ENCODE measurements around the gene C6orf52.
A peak's percentile ranks its signal among the peaks of the same experiment; 100 is the strongest.
"Not testable (repeated sequence)": the region's sequence is repeated elsewhere in the genome, so short reads cannot be mapped to it uniquely, and the experiment has no call there.

The C6orf52 gene

DNA sequence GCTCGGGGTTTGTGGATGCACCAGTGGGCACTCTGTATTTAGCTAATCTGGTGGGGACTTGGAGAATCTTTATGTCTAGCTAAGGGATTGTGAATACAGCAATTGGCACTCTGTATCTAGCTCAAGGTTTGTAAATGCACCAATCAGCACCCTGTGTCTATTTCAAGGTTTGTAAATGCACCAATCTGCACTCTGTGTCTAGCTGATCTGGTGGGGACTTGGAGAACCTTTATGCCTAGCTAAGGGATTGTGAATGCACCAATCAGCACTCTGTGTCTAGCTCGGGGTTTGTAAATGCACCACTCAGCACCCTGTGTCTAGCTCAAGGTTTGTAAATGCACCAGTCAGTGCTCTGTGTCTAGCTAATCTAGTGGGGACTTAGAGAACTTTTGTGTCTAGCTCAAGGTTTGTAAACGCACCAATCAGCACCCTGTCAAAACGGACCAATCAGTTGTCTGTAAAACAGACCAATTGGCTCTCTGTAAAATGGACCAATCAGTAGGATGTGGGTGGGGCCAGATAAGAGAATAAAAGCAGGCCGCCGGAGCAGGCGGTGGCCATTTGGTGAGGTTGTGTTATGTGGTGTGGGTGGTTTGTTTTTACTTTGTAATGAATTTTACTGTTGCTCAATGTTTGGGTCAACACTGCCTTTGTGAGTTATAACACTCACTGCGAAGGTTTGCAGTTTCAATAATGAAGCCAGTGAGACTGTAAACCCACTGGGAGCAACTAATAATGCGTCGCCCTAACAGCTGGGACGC is 33.8 kb downstream of the C6orf52 start:
- not testable (repeated sequence) for H3K14ac ChIP-seq (ENCODE audit: low read length); H3K27ac ChIP-seq (ENCODE audit: low read depth, low read length); H3K27me3 ChIP-seq (ENCODE audit: insufficient read depth, low read length); H3K4ac ChIP-seq (ENCODE audit: low read depth, low read length); H3K4me1 ChIP-seq (ENCODE audit: control insufficient read depth in 1 of 2, insufficient read depth in 2 of 2, low read length in 2 of 2); H2BK120ac ChIP-seq (ENCODE audit: insufficient read depth, low read length, poor library complexity); H3K36me3 ChIP-seq (ENCODE audit: control insufficient read depth in 1 of 2, insufficient read depth in 2 of 2, low read length in 2 of 2); H4K91ac ChIP-seq (ENCODE audit: low read depth, low read length); H3K9ac ChIP-seq (ENCODE audit: low read length); H3K79me2 ChIP-seq (ENCODE audit: control insufficient read depth, insufficient read depth, low read length, poor library complexity); H3K23ac ChIP-seq (ENCODE audit: low read length); H2AK5ac ChIP-seq (ENCODE audit: low read length); H4K12ac ChIP-seq (ENCODE audit: low read depth, low read length); H3K18ac ChIP-seq (ENCODE audit: low read length); H2AFZ ChIP-seq (ENCODE audit: insufficient read depth, low read length, poor library complexity); H4K8ac ChIP-seq (ENCODE audit: low read depth, low read length); H3K79me1 ChIP-seq (ENCODE audit: low read length); H3K4me3 ChIP-seq (ENCODE audit: low read depth, low read length); H2BK12ac ChIP-seq (ENCODE audit: low read length); H3K9me3 ChIP-seq (ENCODE audit: insufficient read depth, low read depth, low read length); H2BK5ac ChIP-seq (ENCODE audit: low read depth, low read length, poor library complexity); DNase-seq
- peak overlapping the region; percentile 59 for H3K4me2 ChIP-seq (ENCODE audit: low read length)
- no CpG with 5 or more reads among the region's 11 CpGs for WGBS (ENCODE audit: extremely low coverage, insufficient coverage, insufficient read length)

DNA sequence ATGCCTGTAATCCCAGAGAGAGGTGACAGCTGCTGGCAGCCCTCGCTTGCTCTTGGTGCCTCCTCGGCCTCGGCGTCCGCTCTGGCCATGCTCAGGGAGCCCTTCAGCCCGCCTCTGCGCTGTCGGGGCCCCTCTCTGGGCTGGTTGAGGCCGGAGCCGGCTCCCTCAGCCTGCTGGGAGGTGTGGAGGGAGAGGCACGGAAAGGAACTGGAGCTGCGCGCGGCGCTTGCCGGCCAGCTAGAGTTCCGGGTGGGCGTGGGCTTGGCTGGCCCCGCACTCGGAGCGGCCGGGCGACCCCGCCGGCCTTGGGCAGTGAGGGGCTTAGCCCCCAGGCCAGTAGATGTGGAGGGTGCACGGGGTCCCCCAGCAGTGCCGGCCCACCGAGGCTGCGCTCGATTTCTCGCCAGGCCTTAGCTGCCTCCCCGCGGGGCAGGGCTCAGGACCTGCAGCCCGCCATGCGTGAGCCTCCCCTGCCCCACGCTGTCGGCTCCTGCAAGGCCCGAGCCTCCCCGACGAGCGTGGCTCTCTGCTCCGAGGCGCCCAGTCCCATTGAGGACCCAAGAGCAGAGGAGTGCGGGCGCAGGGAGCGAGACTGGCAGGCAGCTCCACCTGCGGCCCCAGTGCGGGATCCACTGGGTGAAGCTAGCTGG is 34.6 kb downstream of the C6orf52 start:
- H3K18ac ChIP-seq (ENCODE audit: low read length): peak overlapping the region; percentile 58
- H2BK120ac ChIP-seq (ENCODE audit: insufficient read depth, low read length, poor library complexity): peak overlapping the region; percentile 34
- H3K9me3 ChIP-seq (ENCODE audit: insufficient read depth, low read depth, low read length): peaks cover 1% of the 10 kb centered on the region
- peak overlapping the region; percentile 68 for H4K8ac ChIP-seq (ENCODE audit: low read depth, low read length)
- H2AK5ac ChIP-seq (ENCODE audit: low read length): no peak overlapping the region
- H3K79me1 ChIP-seq (ENCODE audit: low read length): peaks cover 4% of the 10 kb centered on the region
- no peak overlapping the region for H3K9ac ChIP-seq (ENCODE audit: low read length)
- DNase-seq: peak; percentile 7 to 31
- no peak overlapping the region for H2BK12ac ChIP-seq (ENCODE audit: low read length)
- H3K4me2 ChIP-seq (ENCODE audit: low read length): peak overlapping the region; percentile 59
- H3K4ac ChIP-seq (ENCODE audit: low read depth, low read length): no peak overlapping the region
- H3K79me2 ChIP-seq (ENCODE audit: control insufficient read depth, insufficient read depth, low read length, poor library complexity): no peaks in the 10 kb centered on the region
- H3K27ac ChIP-seq (ENCODE audit: low read depth, low read length): no peak overlapping the region
- no peaks in the 10 kb centered on the region for H3K36me3 ChIP-seq (ENCODE audit: control insufficient read depth in 1 of 2, insufficient read depth in 2 of 2, low read length in 2 of 2)
- no peaks in the 10 kb centered on the region for H3K4me1 ChIP-seq (ENCODE audit: control insufficient read depth in 1 of 2, insufficient read depth in 2 of 2, low read length in 2 of 2)
- H2BK5ac ChIP-seq (ENCODE audit: low read depth, low read length, poor library complexity): peak overlapping the region; percentile 22
- peak overlapping the region; percentile 74 for H3K4me3 ChIP-seq (ENCODE audit: low read depth, low read length)
- H4K91ac ChIP-seq (ENCODE audit: low read depth, low read length): peak overlapping the region; percentile 67
- no peaks in the 10 kb centered on the region for H3K27me3 ChIP-seq (ENCODE audit: insufficient read depth, low read length)
- no CpG with 5 or more reads among the region's 48 CpGs for WGBS (ENCODE audit: extremely low coverage, insufficient coverage, insufficient read length)
- peak overlapping the region; percentile 66 for H4K12ac ChIP-seq (ENCODE audit: low read depth, low read length)
- no peak overlapping the region for H3K23ac ChIP-seq (ENCODE audit: low read length)
- H2AFZ ChIP-seq (ENCODE audit: insufficient read depth, low read length, poor library complexity): peak overlapping the region; percentile 88
- peak overlapping the region; percentile 60 for H3K14ac ChIP-seq (ENCODE audit: low read length)

DNA sequence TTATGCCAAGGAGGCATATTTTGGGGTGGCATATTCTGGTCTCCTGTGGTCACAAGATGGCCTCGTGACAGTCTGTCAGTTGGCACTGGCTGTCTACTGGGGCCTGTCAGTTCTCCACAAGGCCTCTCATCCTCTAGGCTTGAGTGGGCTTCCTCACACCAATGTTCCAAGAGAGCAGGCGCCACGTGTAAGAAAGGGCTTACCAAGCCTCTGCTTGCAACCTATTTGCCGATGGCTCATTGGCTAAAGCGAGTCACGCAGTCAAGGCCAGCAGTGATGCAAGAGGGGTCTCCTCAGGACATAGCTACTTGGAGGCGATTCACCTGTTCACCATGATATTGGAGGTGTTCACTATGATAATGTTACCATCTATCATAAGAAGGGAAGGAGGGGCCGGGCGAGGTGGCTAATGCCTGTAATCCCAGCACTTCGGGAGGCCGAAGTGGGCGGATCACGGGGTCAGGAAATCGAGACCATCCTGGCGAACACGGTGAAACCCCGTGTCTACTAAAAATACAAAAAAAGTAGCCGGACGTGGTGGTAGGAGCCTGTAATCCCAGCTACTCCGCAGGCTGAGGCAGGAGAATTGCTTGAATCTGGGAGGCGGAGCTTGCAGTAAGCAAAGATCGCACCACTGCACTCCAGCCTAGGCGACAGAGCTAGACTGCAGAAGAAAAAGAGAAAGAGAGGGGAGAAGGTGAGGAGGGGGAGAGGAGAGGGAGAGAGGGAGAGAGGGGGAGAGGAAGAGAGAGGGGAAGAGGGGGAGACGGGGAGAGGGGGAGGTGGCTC is 35.3 kb downstream of the C6orf52 start:
- H4K12ac ChIP-seq (ENCODE audit: low read depth, low read length): no peak overlapping the region
- peak overlapping the region; percentile 68 for H4K8ac ChIP-seq (ENCODE audit: low read depth, low read length)
- H3K9me3 ChIP-seq (ENCODE audit: insufficient read depth, low read depth, low read length): peaks cover 1% of the 10 kb centered on the region
- H3K4me1 ChIP-seq (ENCODE audit: control insufficient read depth in 1 of 2, insufficient read depth in 2 of 2, low read length in 2 of 2): no peaks in the 10 kb centered on the region
- H3K27ac ChIP-seq (ENCODE audit: low read depth, low read length): no peak overlapping the region
- H3K79me1 ChIP-seq (ENCODE audit: low read length): peaks cover 4% of the 10 kb centered on the region
- no CpG with 5 or more reads among the region's 24 CpGs for WGBS (ENCODE audit: extremely low coverage, insufficient coverage, insufficient read length)
- H2BK12ac ChIP-seq (ENCODE audit: low read length): no peak overlapping the region
- no peaks in the 10 kb centered on the region for H3K36me3 ChIP-seq (ENCODE audit: control insufficient read depth in 1 of 2, insufficient read depth in 2 of 2, low read length in 2 of 2)
- no peak overlapping the region for H3K23ac ChIP-seq (ENCODE audit: low read length)
- no peak overlapping the region for H2BK5ac ChIP-seq (ENCODE audit: low read depth, low read length, poor library complexity)
- H3K4ac ChIP-seq (ENCODE audit: low read depth, low read length): no peak overlapping the region
- no peak overlapping the region for H2AK5ac ChIP-seq (ENCODE audit: low read length)
- peak overlapping the region; percentile 67 for H4K91ac ChIP-seq (ENCODE audit: low read depth, low read length)
- no peaks in the 10 kb centered on the region for H3K27me3 ChIP-seq (ENCODE audit: insufficient read depth, low read length)
- peak overlapping the region; percentile 59 for H3K4me2 ChIP-seq (ENCODE audit: low read length)
- H3K79me2 ChIP-seq (ENCODE audit: control insufficient read depth, insufficient read depth, low read length, poor library complexity): no peaks in the 10 kb centered on the region
- H2BK120ac ChIP-seq (ENCODE audit: insufficient read depth, low read length, poor library complexity): no peak overlapping the region
- peak overlapping the region; percentile 88 for H2AFZ ChIP-seq (ENCODE audit: insufficient read depth, low read length, poor library complexity)
- peak overlapping the region; percentile 74 for H3K4me3 ChIP-seq (ENCODE audit: low read depth, low read length)
- DNase-seq: peak in 1 of 2 donors; percentile 8
- H3K9ac ChIP-seq (ENCODE audit: low read length): no peak overlapping the region
- H3K18ac ChIP-seq (ENCODE audit: low read length): no peak overlapping the region
- no peak overlapping the region for H3K14ac ChIP-seq (ENCODE audit: low read length)

DNA sequence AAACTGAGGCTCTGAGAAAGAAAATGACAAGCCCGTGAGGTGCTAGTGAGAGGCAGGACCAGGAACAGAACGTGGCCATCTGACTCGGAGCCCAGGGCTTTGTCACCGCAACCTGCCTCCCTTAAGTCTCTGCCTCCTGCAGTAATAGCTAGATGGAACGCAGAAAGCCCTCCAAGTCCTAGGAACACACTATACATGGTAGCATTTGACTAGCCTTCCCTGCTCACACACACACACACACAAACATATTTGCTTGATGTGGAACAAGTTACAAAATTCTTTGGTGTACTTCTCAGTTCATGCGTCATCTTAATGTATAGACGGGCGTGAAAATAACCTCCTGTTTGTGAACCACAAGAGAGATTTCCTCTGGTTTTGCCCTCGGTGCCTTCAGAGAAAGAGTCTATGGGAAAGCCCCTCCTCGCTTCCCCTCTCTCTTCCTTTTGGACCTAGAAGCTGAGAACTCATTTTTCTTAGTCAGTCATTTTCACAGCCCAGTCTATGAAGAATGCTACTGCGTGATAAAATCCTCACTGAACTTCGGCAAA is 38.8 kb downstream of the C6orf52 start:
- no peak overlapping the region for H3K4me3 ChIP-seq (ENCODE audit: low read depth, low read length)
- no CpG with 5 or more reads among the region's 12 CpGs for WGBS (ENCODE audit: extremely low coverage, insufficient coverage, insufficient read length)
- no peak overlapping the region for H2BK5ac ChIP-seq (ENCODE audit: low read depth, low read length, poor library complexity)
- no peak overlapping the region for H3K14ac ChIP-seq (ENCODE audit: low read length)
- no peak overlapping the region for H3K9ac ChIP-seq (ENCODE audit: low read length)
- no peak for DNase-seq
- no peak overlapping the region for H3K27ac ChIP-seq (ENCODE audit: low read depth, low read length)
- H3K4me1 ChIP-seq (ENCODE audit: control insufficient read depth in 1 of 2, insufficient read depth in 2 of 2, low read length in 2 of 2): no peaks in the 10 kb centered on the region
- no peak overlapping the region for H2BK12ac ChIP-seq (ENCODE audit: low read length)
- H2AFZ ChIP-seq (ENCODE audit: insufficient read depth, low read length, poor library complexity): no peak overlapping the region
- no peaks in the 10 kb centered on the region for H3K9me3 ChIP-seq (ENCODE audit: insufficient read depth, low read depth, low read length)
- H3K4me2 ChIP-seq (ENCODE audit: low read length): no peak overlapping the region
- no peaks in the 10 kb centered on the region for H3K36me3 ChIP-seq (ENCODE audit: control insufficient read depth in 1 of 2, insufficient read depth in 2 of 2, low read length in 2 of 2)
- H3K23ac ChIP-seq (ENCODE audit: low read length): no peak overlapping the region
- no peak overlapping the region for H2BK120ac ChIP-seq (ENCODE audit: insufficient read depth, low read length, poor library complexity)
- no peak overlapping the region for H3K4ac ChIP-seq (ENCODE audit: low read depth, low read length)
- no peaks in the 10 kb centered on the region for H3K79me2 ChIP-seq (ENCODE audit: control insufficient read depth, insufficient read depth, low read length, poor library complexity)
- H3K27me3 ChIP-seq (ENCODE audit: insufficient read depth, low read length): no peaks in the 10 kb centered on the region
- H3K79me1 ChIP-seq (ENCODE audit: low read length): peaks cover 4% of the 10 kb centered on the region
- H4K91ac ChIP-seq (ENCODE audit: low read depth, low read length): no peak overlapping the region
- H4K12ac ChIP-seq (ENCODE audit: low read depth, low read length): no peak overlapping the region
- no peak overlapping the region for H3K18ac ChIP-seq (ENCODE audit: low read length)
- H2AK5ac ChIP-seq (ENCODE audit: low read length): no peak overlapping the region
- H4K8ac ChIP-seq (ENCODE audit: low read depth, low read length): no peak overlapping the region

Data from trophoblast cell (in vitro differentiated cells and primary cell).